Measurements from ENCODE around the gene RTP3.
A peak's percentile ranks its signal among the peaks of the same experiment; 100 is the strongest.
"Not testable (repeated sequence)": the region's sequence is repeated elsewhere in the genome, so short reads cannot be mapped to it uniquely, and the experiment has no call there.

Gene RTP3

GRCh38 chr3:46517784-46518181 is 20.0 kb downstream of the RTP3 start:
- no peak for DNase-seq (ENCODE audit: low read depth, low spot score)

- DNase-seq (ENCODE audit: low read depth, low spot score), result no peak
Observed at GRCh38 chr3:46519952-46520351, 22.2 kb downstream of the RTP3 start.

- DNase-seq (ENCODE audit: low read depth, low spot score), result no peak
Observed at GRCh38 chr3:46520531-46520930, 22.8 kb downstream of the RTP3 start.

GRCh38 chr3:46521096-46521495 is 23.3 kb downstream of the RTP3 start:
- no peak for DNase-seq (ENCODE audit: low read depth, low spot score)

GRCh38 chr3:46522201-46522600 is 24.4 kb downstream of the RTP3 start:
- DNase-seq (ENCODE audit: low read depth, low spot score), result not testable (repeated sequence)

GRCh38 chr3:46523556-46523955 is 25.8 kb downstream of the RTP3 start:
- DNase-seq (ENCODE audit: low read depth, low spot score), result no peak

- no peak for DNase-seq (ENCODE audit: low read depth, low spot score)
Observed at GRCh38 chr3:46524008-46524407, 26.2 kb downstream of the RTP3 start.

- DNase-seq (ENCODE audit: low read depth, low spot score), result no peak
Observed at GRCh38 chr3:46524832-46525231, 27.1 kb downstream of the RTP3 start.

- no peak for DNase-seq (ENCODE audit: low read depth, low spot score)
Observed at GRCh38 chr3:46527239-46527638, 29.5 kb downstream of the RTP3 start.

- no peak for DNase-seq (ENCODE audit: low read depth, low spot score)
Observed at GRCh38 chr3:46533091-46533490, 35.3 kb downstream of the RTP3 start.

- no peak for DNase-seq (ENCODE audit: low read depth, low spot score)
Observed at GRCh38 chr3:46535746-46536145, 38.0 kb downstream of the RTP3 start.

GRCh38 chr3:46536758-46537157 is 39.0 kb downstream of the RTP3 start:
- DNase-seq (ENCODE audit: low read depth, low spot score), result no peak

GRCh38 chr3:46537316-46537715 is 39.5 kb downstream of the RTP3 start:
- DNase-seq (ENCODE audit: low read depth, low spot score), result no peak

GRCh38 chr3:46537779-46538178 is 40.0 kb downstream of the RTP3 start:
- DNase-seq (ENCODE audit: low read depth, low spot score), result no peak

GRCh38 chr3:46538425-46538802 is 40.6 kb downstream of the RTP3 start:
- DNase-seq (ENCODE audit: low read depth, low spot score), result not testable (repeated sequence)

GRCh38 chr3:46538803-46539442 is 41.1 kb downstream of the RTP3 start:
- peak; percentile 25 for DNase-seq (ENCODE audit: low read depth, low spot score)

- DNase-seq (ENCODE audit: low read depth, low spot score), result no peak
Observed at GRCh38 chr3:46539443-46540005, 41.7 kb downstream of the RTP3 start.

- no peak for DNase-seq (ENCODE audit: low read depth, low spot score)
Observed at GRCh38 chr3:46540550-46540949, 42.8 kb downstream of the RTP3 start.

GRCh38 chr3:46541835-46542234 is 44.1 kb downstream of the RTP3 start:
- DNase-seq (ENCODE audit: low read depth, low spot score), result no peak

GRCh38 chr3:46542344-46542743 is 44.6 kb downstream of the RTP3 start:
- no peak for DNase-seq (ENCODE audit: low read depth, low spot score)

GRCh38 chr3:46542801-46543201 is 45.0 kb downstream of the RTP3 start:
- DNase-seq (ENCODE audit: low read depth, low spot score), result no peak

- DNase-seq (ENCODE audit: low read depth, low spot score), result no peak
Observed at GRCh38 chr3:46544771-46545503, 47.2 kb downstream of the RTP3 start.

All from activated naive CD8-positive, alpha-beta T cell treated with anti-CD3 and anti-CD28 coated beads, Interleukin-2, amount 50 U/mL, for 16 hours (primary cell).